GM12892 (cell line): ENCODE data around the gene ZNF135.

ENCODE experiments used
- POLR2A ChIP-seq: IDR thresholded peaks from 2 replicates; pipeline ENCODE4 v1.6.1; 2011; ENCODE audit warnings: low read depth, low read length, control low read depth
- POLR2AphosphoS5 ChIP-seq: IDR thresholded peaks from 2 replicates; pipeline ENCODE4 v1.6.1; 2011; ENCODE audit warnings: low read depth, low read length, control low read depth
- TAF1 ChIP-seq: IDR thresholded peaks from 2 replicates; pipeline ENCODE4 v1.6.1; 2011; ENCODE audit warnings: low read depth, mild to moderate bottlenecking, control low read depth, low read length, borderline replicate concordance

DNA sequence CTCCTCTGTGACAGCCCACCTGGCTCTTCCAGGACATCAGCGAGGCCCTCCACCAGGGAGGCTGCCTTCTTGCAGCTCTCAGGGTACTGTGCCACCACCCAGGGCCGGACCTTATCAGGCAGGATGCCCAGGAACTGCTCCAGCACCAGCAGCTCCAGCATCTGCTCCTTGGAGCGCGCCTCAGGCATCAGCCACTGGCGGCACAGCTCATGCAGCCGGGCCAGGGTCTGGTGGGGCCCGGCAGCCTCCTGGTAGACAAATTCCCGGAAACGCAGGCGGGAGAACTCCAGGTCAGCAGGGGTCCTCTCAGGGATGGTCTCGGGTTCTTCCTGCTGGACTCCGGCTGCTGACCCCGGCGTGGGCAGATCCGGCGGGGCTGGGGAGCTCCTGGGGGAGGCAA is 30.8 kb downstream of the ZNF135 start:
- TF ChIP-seq TAF1, result no peak
- no peak for TF ChIP-seq POLR2AphosphoS5
- TF ChIP-seq POLR2A, result no peak
